GM12801 (cell line): Measurements from ENCODE around the gene DMD.

Experiments used
- CTCF ChIP-seq: IDR thresholded peaks from one replicate; pipeline ENCODE4 v1.5.1; 2011; ENCODE audit warnings: control low read depth; ENCODE audit not compliant: insufficient read length; ENCODE audit errors: extremely low read depth

DMD gene

GRCh38 chrX:32495855-32496254 lies 715.5 kb downstream of the DMD start:
- TF ChIP-seq CTCF: no peak

- no peak for TF ChIP-seq CTCF
Measured at GRCh38 chrX:32489125-32489524, 722.2 kb downstream of the DMD start.

GRCh38 chrX:32483534-32484136 lies 727.7 kb downstream of the DMD start:
- TF ChIP-seq CTCF: no peak

- TF ChIP-seq CTCF: no peak
Measured at GRCh38 chrX:32480019-32480418, 731.3 kb downstream of the DMD start.

GRCh38 chrX:32472364-32472763 lies 739.0 kb downstream of the DMD start:
- TF ChIP-seq CTCF: no peak

- TF ChIP-seq CTCF: no peak
Measured at GRCh38 chrX:32455704-32456103, 755.6 kb downstream of the DMD start.

- TF ChIP-seq CTCF: no peak
Measured at GRCh38 chrX:32451954-32452695, 759.2 kb downstream of the DMD start.
